Measurements from ENCODE around the gene CEP164.

DNA sequence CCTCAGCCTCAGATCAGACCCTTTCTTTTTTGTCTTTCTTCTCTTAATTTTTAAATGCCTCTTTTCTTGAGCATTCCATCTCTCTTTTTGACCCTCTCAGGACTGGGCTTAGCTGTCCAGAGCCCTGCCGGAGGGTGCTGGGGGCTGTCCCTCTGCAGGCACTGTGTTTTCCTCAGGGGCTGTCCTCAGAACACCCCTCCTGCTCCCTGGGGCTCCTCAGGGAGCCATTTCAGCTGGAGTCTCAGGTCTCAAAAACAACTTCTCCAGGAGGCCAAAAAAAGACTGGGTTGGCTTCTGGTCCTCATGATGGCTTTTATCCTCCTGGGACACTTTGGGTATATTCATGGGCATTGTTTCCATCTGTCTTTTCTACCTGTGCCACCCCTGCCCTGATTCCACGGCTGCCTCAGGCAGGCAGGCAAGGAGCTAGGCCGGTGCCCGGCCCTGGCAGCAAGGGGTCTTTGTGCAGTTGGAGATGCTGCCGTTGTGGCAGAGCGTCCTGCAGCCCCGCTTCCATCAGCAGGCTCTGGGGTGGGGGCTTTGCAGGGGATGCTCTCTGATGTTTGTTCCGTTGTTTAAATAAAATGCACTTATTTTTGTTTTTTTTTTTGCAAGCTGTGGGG lies 85.1 kb downstream of the CEP164 start:
- no peak for TF ChIP-seq RFX5 (IDR thresholded peaks at IDR 0.05; ENCODE audit: low read length)
- TF ChIP-seq, protein P1, sequence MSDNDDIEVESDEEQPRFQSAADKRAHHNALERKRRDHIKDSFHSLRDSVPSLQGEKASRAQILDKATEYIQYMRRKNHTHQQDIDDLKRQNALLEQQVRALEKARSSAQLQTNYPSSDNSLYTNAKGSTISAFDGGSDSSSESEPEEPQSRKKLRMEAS (IDR thresholded peaks at IDR 0.05; ENCODE audit: low read depth) = no peak
